Measurements from ENCODE around the gene HCK.
"Not testable (repeated sequence)": the region's sequence is repeated elsewhere in the genome, so short reads cannot be mapped to it uniquely, and the experiment has no call there.

HCK gene

GRCh38 chr20:32121908-32122307 lies 69.9 kb downstream of the HCK start:
- H3K4me1 Mint-ChIP-seq = peaks cover 16% of the 10 kb centered on the region
- DNase-seq, ATAC-seq, H3K9me3 Mint-ChIP-seq, H3K27me3 Mint-ChIP-seq, H3K4me3 Mint-ChIP-seq, H3K27ac Mint-ChIP-seq: not testable (repeated sequence)

DNA sequence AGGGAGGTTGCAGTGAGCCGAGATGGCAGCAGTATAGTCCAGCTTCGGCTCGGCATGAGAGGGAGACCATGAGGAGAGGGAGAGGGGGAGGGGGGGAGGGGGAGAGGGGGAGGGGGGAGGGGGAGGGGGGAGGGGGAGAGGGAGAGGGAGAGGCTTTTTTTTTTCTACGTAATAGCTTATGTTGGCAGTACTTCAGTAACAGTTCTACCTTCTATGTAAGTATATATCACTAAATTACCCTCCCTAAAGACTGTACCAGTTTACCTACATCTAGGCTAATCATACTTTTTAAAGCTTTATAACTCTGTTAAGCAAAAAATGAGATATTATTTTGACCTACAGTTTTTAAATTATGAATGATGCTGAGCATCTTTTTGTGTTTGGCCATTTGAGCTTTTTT lies 71.0 kb downstream of the HCK start:
- ATAC-seq (no peak), DNase-seq (no peak)
- no peak overlapping the region for H3K27ac Mint-ChIP-seq
- no peak overlapping the region for H3K4me3 Mint-ChIP-seq
- H3K27me3 Mint-ChIP-seq = no peaks in the 10 kb centered on the region
- peaks cover 9% of the 10 kb centered on the region for H3K4me1 Mint-ChIP-seq
- no peaks in the 10 kb centered on the region for H3K9me3 Mint-ChIP-seq

- Mint-ChIP-seq H3K27me3 (no peaks in the 10 kb centered on the region), H3K9me3 (no peaks in the 10 kb centered on the region), H3K27ac (peak overlapping the region in 1 of 2 donors; percentile 19), H3K4me1 (peaks cover 10% of the 10 kb centered on the region), H3K4me3 (no peak overlapping the region)
- no peak for DNase-seq
- no peak for ATAC-seq
Observed at GRCh38 chr20:32124916-32125454, 72.9 kb downstream of the HCK start.

GRCh38 chr20:32125506-32125905 lies 73.5 kb downstream of the HCK start:
- Mint-ChIP-seq H3K27ac (no peak overlapping the region), H3K4me1 (peaks cover 15% of the 10 kb centered on the region), H3K9me3 (no peaks in the 10 kb centered on the region), H3K4me3 (no peak overlapping the region), H3K27me3 (no peaks in the 10 kb centered on the region)
- DNase-seq (no peak), ATAC-seq (no peak)

- Mint-ChIP-seq H3K4me3 (no peak overlapping the region), H3K4me1 (peaks cover 25% of the 10 kb centered on the region), H3K27me3 (no peaks in the 10 kb centered on the region), H3K9me3 (no peaks in the 10 kb centered on the region), H3K27ac (no peak overlapping the region)
- ATAC-seq (no peak), DNase-seq (no peak)
Observed at GRCh38 chr20:32126919-32127318, 74.9 kb downstream of the HCK start.

GRCh38 chr20:32127347-32127746 lies 75.3 kb downstream of the HCK start:
- Mint-ChIP-seq H3K27me3 (no peaks in the 10 kb centered on the region), H3K4me1 (peaks cover 30% of the 10 kb centered on the region), H3K4me3 (no peak overlapping the region), H3K27ac (no peak overlapping the region), H3K9me3 (no peaks in the 10 kb centered on the region)
- DNase-seq (no peak), ATAC-seq (no peak)

DNA sequence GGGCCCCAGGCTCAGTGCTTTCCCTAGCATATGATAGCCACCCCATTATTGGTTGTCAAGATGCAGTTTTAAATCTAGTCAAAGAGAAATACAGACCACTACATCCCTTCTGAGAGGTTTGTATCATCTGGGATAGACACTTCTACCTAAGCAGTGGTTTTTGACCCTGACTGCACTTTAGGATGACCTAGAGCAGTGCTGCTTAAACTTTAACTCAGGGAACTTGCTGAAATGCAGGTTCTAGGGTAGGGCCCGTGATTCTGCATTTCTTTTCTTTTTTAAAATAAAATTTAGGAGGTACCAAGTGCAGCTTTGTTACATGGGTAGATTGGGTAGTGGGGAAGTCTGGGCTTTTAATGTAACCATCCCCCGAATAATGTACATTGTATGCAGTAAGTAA lies 76.1 kb downstream of the HCK start:
- no peak overlapping the region for H3K27ac Mint-ChIP-seq
- H3K4me1 Mint-ChIP-seq = peaks cover 32% of the 10 kb centered on the region
- no peak for DNase-seq
- H3K27me3 Mint-ChIP-seq = no peaks in the 10 kb centered on the region
- ATAC-seq = no peak
- no peaks in the 10 kb centered on the region for H3K9me3 Mint-ChIP-seq
- no peak overlapping the region for H3K4me3 Mint-ChIP-seq

DNA sequence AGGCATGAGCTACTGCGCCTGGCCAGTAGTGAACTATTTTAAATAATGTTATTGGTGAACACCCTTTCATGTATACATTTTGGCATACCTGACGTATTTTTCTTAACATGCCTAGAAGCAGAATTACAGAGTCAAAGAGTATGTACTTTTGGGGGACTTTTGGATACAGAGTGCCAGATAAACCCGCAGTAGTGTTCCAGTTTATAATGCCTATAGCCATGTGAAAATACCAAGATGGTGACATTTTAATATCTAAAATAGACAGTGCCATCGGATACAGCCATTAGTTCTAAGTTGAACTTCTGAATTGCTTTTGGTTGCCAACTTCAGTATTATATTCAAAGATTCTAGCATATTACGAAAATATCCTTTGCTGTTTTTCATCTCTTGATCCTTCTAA lies 77.8 kb downstream of the HCK start:
- Mint-ChIP-seq H3K27ac (no peak overlapping the region), H3K9me3 (no peaks in the 10 kb centered on the region), H3K4me3 (no peak overlapping the region), H3K4me1 (peaks cover 30% of the 10 kb centered on the region), H3K27me3 (no peaks in the 10 kb centered on the region)
- no peak for DNase-seq
- no peak for ATAC-seq

DNA sequence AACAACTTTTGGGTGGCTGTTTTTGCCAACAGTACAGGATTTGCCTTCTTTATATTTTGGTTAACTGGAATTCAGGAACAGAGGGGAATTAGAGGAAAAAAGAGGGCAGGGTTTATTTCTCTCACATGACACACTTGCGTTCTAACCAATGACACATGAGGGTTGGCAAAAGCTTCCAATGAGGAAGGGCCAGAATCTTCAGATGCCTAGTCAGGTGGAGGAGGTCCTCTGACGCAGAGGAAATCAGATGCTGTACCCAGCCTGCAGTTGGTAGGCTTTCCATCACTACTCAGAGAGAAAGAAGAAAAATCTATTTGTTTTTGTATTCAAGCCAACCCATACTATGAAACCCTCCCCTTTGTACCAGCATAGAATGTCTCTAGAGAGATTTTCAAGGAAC lies 78.3 kb downstream of the HCK start:
- Mint-ChIP-seq H3K27ac (no peak overlapping the region), H3K4me1 (peaks cover 28% of the 10 kb centered on the region), H3K27me3 (no peaks in the 10 kb centered on the region), H3K4me3 (no peak overlapping the region), H3K9me3 (no peaks in the 10 kb centered on the region)
- no peak for DNase-seq
- ATAC-seq = no peak

DNA sequence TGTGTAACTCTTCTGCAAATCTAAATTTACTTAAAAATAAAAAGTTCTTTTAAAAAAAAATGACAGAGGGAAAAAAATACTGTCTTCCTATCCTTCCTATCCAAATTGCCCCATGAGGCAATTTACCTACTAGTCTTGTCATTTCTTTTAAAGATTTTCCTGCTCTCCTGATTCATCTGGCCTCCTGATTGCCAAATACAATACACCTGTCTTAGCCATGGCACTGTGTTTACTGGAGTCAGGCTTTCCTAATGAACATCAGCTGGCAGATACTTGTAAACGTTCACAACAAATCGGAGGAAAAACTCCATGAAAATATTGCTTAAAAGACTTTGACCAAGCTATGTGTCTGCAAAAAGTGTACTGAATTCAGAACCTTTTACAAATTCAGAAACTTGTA lies 78.9 kb downstream of the HCK start:
- Mint-ChIP-seq H3K27me3 (no peaks in the 10 kb centered on the region), H3K4me3 (no peak overlapping the region), H3K4me1 (peaks cover 28% of the 10 kb centered on the region), H3K9me3 (no peaks in the 10 kb centered on the region), H3K27ac (no peak overlapping the region)
- ATAC-seq (no peak), DNase-seq (no peak)

DNA sequence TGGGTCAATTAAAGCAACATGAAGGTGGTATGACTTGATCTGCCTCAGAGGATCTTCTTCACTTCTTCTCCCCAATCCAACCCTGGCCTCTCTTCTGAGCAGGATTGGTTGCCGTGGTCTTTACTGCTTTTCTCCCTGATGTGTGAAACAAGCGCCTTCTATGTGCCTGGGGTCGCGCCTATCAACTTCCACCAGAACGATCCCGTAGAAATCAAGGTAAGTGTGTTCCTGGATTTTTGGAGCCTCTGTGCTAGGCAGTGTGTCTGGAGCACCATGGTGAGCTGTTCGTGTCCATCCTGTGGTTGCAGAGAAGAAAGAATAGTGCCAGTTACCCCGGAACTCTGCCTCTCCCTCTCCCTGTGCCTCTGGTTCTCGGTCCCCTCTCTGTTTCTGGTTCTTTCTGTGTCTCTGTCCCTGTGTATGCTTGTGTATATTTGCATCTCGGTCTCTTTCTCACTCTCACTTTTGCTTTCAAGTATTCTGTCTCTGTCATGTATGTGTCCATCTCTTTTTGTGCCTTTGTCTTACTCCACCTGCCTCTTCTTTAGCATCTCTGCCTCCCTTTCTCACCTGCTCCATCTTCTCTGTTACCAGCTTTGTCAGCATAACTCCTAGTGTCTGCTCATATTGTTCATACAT lies 81.0 kb downstream of the HCK start:
- Mint-ChIP-seq H3K27me3 (no peaks in the 10 kb centered on the region), H3K9me3 (no peaks in the 10 kb centered on the region), H3K4me1 (peaks cover 23% of the 10 kb centered on the region), H3K27ac (no peak overlapping the region), H3K4me3 (no peak overlapping the region)
- ATAC-seq (no peak), DNase-seq (no peak)

- DNase-seq (no peak), ATAC-seq (no peak)
- Mint-ChIP-seq H3K27ac (no peak overlapping the region), H3K4me3 (no peak overlapping the region), H3K4me1 (peaks cover 23% of the 10 kb centered on the region), H3K9me3 (no peaks in the 10 kb centered on the region), H3K27me3 (no peaks in the 10 kb centered on the region)
Observed at GRCh38 chr20:32134026-32134425, 82.0 kb downstream of the HCK start.

DNA sequence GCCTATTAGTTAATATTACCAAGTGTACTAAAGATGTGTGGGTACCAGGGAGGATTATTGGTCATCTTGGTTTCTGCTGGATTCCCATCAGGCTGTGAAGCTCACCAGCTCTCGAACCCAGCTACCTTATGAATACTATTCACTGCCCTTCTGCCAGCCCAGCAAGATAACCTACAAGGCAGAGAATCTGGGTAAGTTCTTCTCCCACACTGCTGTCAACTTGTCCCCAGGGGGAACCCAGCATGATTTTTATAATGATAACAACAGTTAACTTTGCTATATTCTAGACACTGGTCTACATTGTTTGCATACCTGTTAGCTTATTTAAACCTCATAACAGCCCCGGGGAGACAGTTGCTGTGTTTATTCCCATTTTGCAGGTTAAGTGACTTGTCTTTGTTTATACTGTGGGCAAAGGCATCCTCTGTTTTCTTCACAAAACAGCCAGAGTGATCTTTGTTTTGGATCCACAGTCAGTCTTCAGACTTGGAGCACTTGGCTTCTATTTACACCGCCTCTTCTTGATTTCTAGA lies 84.0 kb downstream of the HCK start:
- DNase-seq = no peak
- no peak overlapping the region for H3K4me3 Mint-ChIP-seq
- no peaks in the 10 kb centered on the region for H3K9me3 Mint-ChIP-seq
- H3K27ac Mint-ChIP-seq = no peak overlapping the region
- no peak for ATAC-seq
- peaks cover 15% of the 10 kb centered on the region for H3K4me1 Mint-ChIP-seq
- H3K27me3 Mint-ChIP-seq = no peaks in the 10 kb centered on the region

- peak overlapping the region in 1 of 2 donors; percentile 39 for H3K27ac Mint-ChIP-seq
- no peaks in the 10 kb centered on the region for H3K9me3 Mint-ChIP-seq
- no peaks in the 10 kb centered on the region for H3K4me1 Mint-ChIP-seq
- H3K4me3 Mint-ChIP-seq = no peak overlapping the region
- no peak for ATAC-seq
- no peak for DNase-seq
- H3K27me3 Mint-ChIP-seq = no peaks in the 10 kb centered on the region
Observed at GRCh38 chr20:32138921-32139320, 86.9 kb downstream of the HCK start.

DNA sequence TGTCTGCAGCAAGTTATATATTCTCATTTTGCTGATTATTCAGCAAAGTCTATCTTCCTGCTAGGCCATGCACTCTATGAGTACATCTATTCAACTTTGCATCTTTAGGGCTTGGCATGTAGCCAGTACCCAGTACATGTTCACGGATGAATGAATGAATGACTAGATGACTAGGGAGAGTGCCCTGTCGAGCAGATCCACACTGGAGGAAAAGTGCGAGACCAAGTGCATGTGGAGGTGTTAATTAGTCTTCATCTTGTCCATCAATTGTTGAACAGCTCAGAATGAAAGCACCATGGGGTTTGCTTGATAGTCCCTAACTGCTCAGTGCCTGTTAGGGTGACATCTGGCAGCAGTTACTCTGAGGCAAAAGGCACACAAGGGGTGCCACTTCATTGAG lies 87.9 kb downstream of the HCK start:
- DNase-seq (no peak), ATAC-seq (no peak)
- Mint-ChIP-seq H3K4me3 (no peak overlapping the region), H3K4me1 (no peaks in the 10 kb centered on the region), H3K27me3 (no peaks in the 10 kb centered on the region), H3K27ac (peak overlapping the region in 1 of 2 donors; percentile 13), H3K9me3 (no peaks in the 10 kb centered on the region)

DNA sequence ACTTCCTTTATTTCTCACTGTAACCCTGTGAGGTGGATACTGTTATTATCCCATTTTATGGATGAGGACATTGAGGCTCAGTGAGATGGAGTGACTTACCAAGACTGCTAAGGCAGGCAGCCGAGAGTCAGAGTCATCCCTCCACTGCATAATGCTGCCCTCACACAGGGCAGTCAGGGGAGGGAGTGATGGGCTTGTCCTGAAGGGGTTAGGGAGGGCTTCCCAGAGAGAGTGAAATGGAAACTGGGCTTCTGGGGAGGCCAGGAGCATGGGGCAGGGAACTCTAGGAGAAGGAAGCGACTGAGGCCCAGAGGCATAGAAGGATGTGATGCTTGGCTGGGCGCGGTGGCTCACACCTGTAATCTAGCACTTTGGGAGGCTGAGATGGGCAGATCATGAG lies 88.6 kb downstream of the HCK start:
- H3K27ac Mint-ChIP-seq = peak overlapping the region in 1 of 2 donors; percentile 44

DNA sequence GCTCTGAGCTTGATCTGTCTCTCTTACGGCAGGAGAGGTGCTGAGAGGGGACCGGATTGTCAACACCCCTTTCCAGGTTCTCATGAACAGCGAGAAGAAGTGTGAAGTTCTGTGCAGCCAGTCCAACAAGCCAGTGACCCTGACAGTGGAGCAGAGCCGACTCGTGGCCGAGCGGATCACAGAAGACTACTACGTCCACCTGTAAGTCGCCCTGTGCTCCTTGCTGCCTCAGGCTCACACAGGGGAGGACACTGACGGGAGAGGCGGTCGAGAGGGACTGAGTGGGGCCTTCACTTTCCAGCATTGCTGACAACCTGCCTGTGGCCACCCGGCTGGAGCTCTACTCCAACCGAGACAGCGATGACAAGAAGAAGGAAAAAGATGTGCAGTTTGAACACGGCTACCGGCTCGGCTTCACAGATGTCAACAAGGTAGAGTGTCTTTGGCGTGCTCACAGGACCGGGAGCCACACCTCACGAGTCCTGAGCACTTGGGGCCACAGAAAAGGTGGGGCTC lies 89.5 kb downstream of the HCK start:
- Mint-ChIP-seq H3K27me3 (no peaks in the 10 kb centered on the region), H3K4me1 (no peaks in the 10 kb centered on the region), H3K27ac (no peak overlapping the region), H3K9me3 (no peaks in the 10 kb centered on the region), H3K4me3 (no peak overlapping the region)
- DNase-seq (no peak), ATAC-seq (no peak)

More for the DNA sequence above, 88.6 kb downstream of the HCK start:
- Mint-ChIP-seq H3K4me3 (no peak overlapping the region), H3K9me3 (no peaks in the 10 kb centered on the region), H3K27me3 (no peaks in the 10 kb centered on the region), H3K4me1 (no peaks in the 10 kb centered on the region)
- DNase-seq = no peak
- ATAC-seq = no peak
